MCF 10A (cell line): Measurements from ENCODE around the gene RPS21. TPM values are rescaled to one million over a fixed set of nuclear protein-coding genes. Genes with fewer than 3 reads are reported as not detected.

ENCODE experiments used
- BruUV-seq: library from RNA; stranded (reverse); fragments of 400-500 nt; replicated peaks from 2 replicates; lab custom pipeline; 2021; lab: Mats Ljungman, UMichigan
- CTCF ChIA-PET: fragments of 300-600 bp; sonication (Branson Sonifier 250); formaldehyde crosslinking; extraction: SDS; loops from one replicate; lab custom pipeline; 2021; ENCODE audit warnings: antibody characterized with exemption, inconsistent platforms; lab: Yijun Ruan, JAX
- POLR2A ChIA-PET: fragments of 300-600, 350-650 bp; sonication (Branson Sonifier 250); formaldehyde crosslinking; extraction: SDS; loops from one replicate; lab custom pipeline; 2020; ENCODE audit warnings: antibody characterized with exemption, inconsistent platforms; lab: Yijun Ruan, JAX
- DNase-seq: peaks from one replicate; pipeline ENCODE4 v3.0.0-alpha.2; 2018; ENCODE audit not compliant: unreplicated experiment
- H3K27ac Mint-ChIP-seq: one replicate; pipeline ENCODE4 v1.8.0; 2022; ENCODE audit warnings: mild to moderate bottlenecking, low read depth, mixed read lengths; ENCODE audit not compliant: unreplicated experiment
- H3K27me3 Mint-ChIP-seq: one replicate; pipeline ENCODE4 v1.8.0; 2022; ENCODE audit warnings: mixed read lengths; ENCODE audit not compliant: insufficient read depth, unreplicated experiment
- H3K36me3 Mint-ChIP-seq: one replicate; pipeline ENCODE4 v1.8.0; 2022; ENCODE audit warnings: mild to moderate bottlenecking, moderate library complexity, mixed read lengths; ENCODE audit not compliant: insufficient read depth, unreplicated experiment
- H3K4me1 Mint-ChIP-seq: one replicate; pipeline ENCODE4 v1.8.0; 2022; ENCODE audit warnings: mixed read lengths; ENCODE audit not compliant: insufficient read depth, unreplicated experiment
- H3K4me3 Mint-ChIP-seq: one replicate; pipeline ENCODE4 v1.8.0; 2022; ENCODE audit warnings: mild to moderate bottlenecking, moderate library complexity, mixed read lengths; ENCODE audit not compliant: unreplicated experiment
- H3K9me3 Mint-ChIP-seq: one replicate; pipeline ENCODE4 v1.8.0; 2022; ENCODE audit warnings: mixed read lengths; ENCODE audit not compliant: unreplicated experiment
- intact Hi-C: fragments of 100-400 bp; cut with micrococcal nuclease; formaldehyde crosslinking; loops from 2 replicates; pipeline ENCODE4 v1.14.1; 2022
- total RNA-seq: library from RNA; stranded (reverse); gene quantifications from 2 replicates; pipeline ENCODE4 v1.2.3, GENCODE V29; 2022
- TF ChIP-seq, protein P1 (sequence below): fragments of 200-600 bp; IDR thresholded peaks from one replicate; pipeline ENCODE4 v1.8.0; 2022; ENCODE audit warnings: antibody characterized with exemption, mild to moderate bottlenecking; ENCODE audit not compliant: unreplicated experiment

Gene RPS21
- total RNA-seq, 1 experiment from 2014 or later: 2,055 TPM

DNA sequence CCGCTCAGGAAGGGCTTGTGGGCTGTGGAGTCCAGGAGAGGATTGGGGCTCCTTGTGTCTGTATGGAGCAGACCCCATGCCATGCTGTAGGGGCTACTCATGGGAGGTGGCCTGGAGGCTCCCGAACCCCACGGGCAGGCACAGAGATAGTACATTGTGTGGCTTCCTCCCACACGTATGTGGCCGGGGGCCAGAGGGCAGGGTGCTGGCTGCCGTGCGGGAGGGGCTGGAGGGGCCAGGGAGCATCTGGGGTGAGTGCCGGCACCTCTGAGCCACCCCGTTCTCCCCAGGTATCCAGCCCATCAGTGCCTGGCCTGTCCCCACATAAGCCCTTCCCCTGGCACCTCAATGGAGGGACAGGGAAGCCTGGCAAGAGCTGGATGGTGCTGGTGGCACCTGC, 32.9 kb downstream of the RPS21 start:
- POLR2A ChIA-PET: no interaction called here
- H3K4me1 Mint-ChIP-seq: no peaks in the 10 kb centered on the region
- TF ChIP-seq, protein P1, sequence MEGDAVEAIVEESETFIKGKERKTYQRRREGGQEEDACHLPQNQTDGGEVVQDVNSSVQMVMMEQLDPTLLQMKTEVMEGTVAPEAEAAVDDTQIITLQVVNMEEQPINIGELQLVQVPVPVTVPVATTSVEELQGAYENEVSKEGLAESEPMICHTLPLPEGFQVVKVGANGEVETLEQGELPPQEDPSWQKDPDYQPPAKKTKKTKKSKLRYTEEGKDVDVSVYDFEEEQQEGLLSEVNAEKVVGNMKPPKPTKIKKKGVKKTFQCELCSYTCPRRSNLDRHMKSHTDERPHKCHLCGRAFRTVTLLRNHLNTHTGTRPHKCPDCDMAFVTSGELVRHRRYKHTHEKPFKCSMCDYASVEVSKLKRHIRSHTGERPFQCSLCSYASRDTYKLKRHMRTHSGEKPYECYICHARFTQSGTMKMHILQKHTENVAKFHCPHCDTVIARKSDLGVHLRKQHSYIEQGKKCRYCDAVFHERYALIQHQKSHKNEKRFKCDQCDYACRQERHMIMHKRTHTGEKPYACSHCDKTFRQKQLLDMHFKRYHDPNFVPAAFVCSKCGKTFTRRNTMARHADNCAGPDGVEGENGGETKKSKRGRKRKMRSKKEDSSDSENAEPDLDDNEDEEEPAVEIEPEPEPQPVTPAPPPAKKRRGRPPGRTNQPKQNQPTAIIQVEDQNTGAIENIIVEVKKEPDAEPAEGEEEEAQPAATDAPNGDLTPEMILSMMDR: no peak
- DNase-seq: no peak
- H3K36me3 Mint-ChIP-seq: no peaks in the 10 kb centered on the region
- BruUV-seq: no TSS peak
- H3K27ac Mint-ChIP-seq: no peak overlapping the region
- no peaks in the 10 kb centered on the region for H3K9me3 Mint-ChIP-seq
- CTCF ChIA-PET: interaction anchor here (0.6 to 2.1 kb wide), 4 partner anchors 10 to 80 kb away, joined by 3 to 13 read pairs (median 3); no protein-coding TSS in a partner anchor
- H3K4me3 Mint-ChIP-seq: no peak overlapping the region
- intact Hi-C loops: no loop called here
- H3K27me3 Mint-ChIP-seq: peaks cover 11% of the 10 kb centered on the region

- Mint-ChIP-seq H3K9me3 (no peaks in the 10 kb centered on the region), H3K27me3 (peaks cover 11% of the 10 kb centered on the region), H3K36me3 (no peaks in the 10 kb centered on the region), H3K4me3 (no peak overlapping the region), H3K27ac (no peak overlapping the region), H3K4me1 (no peaks in the 10 kb centered on the region)
- BruUV-seq: no TSS peak
- TF ChIP-seq, protein P1: no peak
- ChIA-PET POLR2A (no interaction called here), CTCF (interaction anchor here (0.7 to 1.1 kb wide), 2 partner anchors 26 to 38 kb away, joined by 3 read pairs; no protein-coding TSS in a partner anchor)
- intact Hi-C loops: no loop called here
- DNase-seq: no peak
Observed at GRCh38 chr20:62420846-62421715, 34.2 kb downstream of the RPS21 start.

DNA sequence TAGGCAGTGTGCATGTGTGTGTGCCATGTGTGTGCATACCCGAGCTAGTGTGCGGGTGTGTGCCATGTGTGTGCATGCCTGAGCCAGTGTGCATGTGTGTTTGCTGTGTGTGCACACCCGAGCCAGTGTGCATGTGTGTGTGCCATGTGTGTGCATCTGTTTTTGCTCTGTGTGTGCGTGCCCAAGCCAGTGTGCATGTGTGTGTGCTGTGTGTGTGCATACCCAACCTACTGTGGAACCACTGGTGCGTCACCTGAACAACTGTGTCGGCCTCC, 34.8 kb downstream of the RPS21 start:
- Mint-ChIP-seq H3K27me3 (peaks cover 11% of the 10 kb centered on the region), H3K27ac (no peak overlapping the region), H3K36me3 (no peaks in the 10 kb centered on the region), H3K4me1 (no peaks in the 10 kb centered on the region), H3K9me3 (no peaks in the 10 kb centered on the region), H3K4me3 (no peak overlapping the region)
- no peak for DNase-seq
- intact Hi-C loops: no loop called here
- TF ChIP-seq, protein P1: no peak
- no TSS peak for BruUV-seq
- CTCF ChIA-PET: no interaction called here
- POLR2A ChIA-PET: no interaction called here

GRCh38 chr20:62422636-62423325, 35.9 kb downstream of the RPS21 start:
- Mint-ChIP-seq H3K4me3 (no peak overlapping the region), H3K9me3 (no peaks in the 10 kb centered on the region), H3K27me3 (peaks cover 11% of the 10 kb centered on the region), H3K27ac (no peak overlapping the region), H3K4me1 (no peaks in the 10 kb centered on the region), H3K36me3 (no peaks in the 10 kb centered on the region)
- no peak for DNase-seq
- no TSS peak for BruUV-seq
- intact Hi-C loops: no loop called here
- TF ChIP-seq, protein P1: no peak
- ChIA-PET POLR2A (no interaction called here), CTCF (no interaction called here)
